GM12874 (cell line): Measurements from ENCODE around the gene TMEM254.

ENCODE experiments used
- TF ChIP-seq, protein P1 (sequence below): IDR thresholded peaks from 2 replicates; pipeline ENCODE4 v1.5.1; 2011; ENCODE audit warnings: low read depth, mild to moderate bottlenecking, control low read depth, low read length, moderate library complexity; ENCODE audit not compliant: insufficient read depth

The TMEM254 gene

DNA sequence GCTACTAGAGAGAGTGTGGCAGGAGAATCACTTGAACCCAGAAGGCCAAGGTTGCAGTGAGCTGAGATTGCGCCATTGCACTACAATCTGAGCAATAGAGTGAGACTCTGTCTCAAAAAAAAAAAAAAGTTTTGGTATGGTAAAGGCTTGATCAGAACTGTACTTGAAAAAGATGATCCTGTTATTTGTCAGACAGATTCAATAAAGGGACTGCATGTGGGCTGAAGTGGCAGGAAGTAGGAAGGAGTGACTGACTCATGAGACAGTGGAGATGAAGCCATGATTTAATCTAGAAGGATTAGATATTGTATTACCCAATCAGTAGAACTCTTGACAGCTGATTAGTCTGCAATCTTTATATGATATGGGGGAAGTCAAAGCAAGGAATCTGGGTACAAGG lies 2.7 kb upstream of the TMEM254 start:
- TF ChIP-seq, protein P1, sequence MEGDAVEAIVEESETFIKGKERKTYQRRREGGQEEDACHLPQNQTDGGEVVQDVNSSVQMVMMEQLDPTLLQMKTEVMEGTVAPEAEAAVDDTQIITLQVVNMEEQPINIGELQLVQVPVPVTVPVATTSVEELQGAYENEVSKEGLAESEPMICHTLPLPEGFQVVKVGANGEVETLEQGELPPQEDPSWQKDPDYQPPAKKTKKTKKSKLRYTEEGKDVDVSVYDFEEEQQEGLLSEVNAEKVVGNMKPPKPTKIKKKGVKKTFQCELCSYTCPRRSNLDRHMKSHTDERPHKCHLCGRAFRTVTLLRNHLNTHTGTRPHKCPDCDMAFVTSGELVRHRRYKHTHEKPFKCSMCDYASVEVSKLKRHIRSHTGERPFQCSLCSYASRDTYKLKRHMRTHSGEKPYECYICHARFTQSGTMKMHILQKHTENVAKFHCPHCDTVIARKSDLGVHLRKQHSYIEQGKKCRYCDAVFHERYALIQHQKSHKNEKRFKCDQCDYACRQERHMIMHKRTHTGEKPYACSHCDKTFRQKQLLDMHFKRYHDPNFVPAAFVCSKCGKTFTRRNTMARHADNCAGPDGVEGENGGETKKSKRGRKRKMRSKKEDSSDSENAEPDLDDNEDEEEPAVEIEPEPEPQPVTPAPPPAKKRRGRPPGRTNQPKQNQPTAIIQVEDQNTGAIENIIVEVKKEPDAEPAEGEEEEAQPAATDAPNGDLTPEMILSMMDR, result no peak

DNA sequence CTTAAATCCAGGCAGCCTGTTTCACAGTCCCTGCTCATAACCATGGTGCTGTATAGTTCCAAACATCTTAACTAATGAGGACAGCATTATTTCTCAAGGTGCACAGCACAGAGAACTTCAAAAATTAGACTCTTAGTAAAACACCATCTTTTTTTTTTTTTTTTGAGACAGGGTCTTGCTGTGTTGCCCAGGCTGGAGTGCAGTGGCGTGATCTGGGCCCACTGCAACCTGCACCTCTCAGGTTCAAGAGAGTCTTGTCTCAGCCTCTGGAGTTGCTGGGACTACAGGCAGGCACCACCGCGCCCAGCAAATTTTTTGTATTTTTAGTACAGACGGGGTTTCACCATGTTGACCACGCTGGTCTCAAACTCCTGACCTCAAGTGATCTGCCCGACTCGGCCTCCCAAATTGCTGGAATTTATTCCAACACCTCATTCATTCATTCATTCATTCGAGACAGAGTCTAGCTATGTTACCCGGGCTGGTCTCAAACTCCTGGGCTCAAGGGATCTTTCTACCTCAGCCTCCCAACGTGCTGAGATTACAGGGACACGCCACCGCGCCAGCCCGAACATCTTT lies 507 bp upstream of the TMEM254 start:
- TF ChIP-seq, protein P1, result no peak

DNA sequence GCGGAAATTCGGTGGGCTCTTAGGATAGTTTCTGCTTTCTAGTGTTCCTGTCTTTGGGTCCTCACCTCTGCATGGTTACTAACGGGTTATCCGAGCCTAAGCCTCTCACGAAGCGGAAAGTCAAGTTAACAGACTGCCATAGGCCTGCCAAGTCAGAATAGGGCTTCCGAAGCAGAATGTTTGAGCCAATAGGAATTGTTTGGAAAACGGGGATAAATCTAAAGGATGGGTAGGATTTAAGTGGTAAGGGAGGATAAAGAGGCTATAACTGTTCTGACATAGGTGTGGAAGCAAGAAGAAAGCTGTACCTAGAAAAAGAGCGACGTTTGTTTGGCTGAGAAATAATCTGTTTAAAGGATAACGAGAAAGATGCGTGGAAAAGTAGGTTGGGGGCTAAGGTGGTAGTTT lies 851 bp downstream of the TMEM254 start:
- TF ChIP-seq, protein P1, result no peak

DNA sequence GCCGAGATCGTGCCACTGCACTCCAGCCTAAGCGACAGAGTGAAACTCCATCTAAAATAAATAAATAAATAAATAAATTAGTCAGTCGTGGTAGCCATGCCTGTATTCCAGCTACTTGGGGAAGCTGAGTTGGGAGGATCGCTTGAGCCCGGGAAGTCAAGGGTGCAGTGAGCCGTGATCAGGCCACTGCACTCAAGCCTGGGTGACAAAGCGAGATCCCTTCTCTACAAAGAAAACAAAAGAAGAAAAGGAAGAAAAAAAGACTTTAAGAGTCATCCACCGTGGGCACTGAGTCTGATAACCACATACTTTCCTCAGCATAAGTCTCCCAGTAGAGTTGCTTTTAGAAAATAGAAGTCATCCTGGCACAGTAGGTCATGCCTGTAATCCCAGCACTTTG lies 2.6 kb downstream of the TMEM254 start:
- TF ChIP-seq, protein P1, result no peak

DNA sequence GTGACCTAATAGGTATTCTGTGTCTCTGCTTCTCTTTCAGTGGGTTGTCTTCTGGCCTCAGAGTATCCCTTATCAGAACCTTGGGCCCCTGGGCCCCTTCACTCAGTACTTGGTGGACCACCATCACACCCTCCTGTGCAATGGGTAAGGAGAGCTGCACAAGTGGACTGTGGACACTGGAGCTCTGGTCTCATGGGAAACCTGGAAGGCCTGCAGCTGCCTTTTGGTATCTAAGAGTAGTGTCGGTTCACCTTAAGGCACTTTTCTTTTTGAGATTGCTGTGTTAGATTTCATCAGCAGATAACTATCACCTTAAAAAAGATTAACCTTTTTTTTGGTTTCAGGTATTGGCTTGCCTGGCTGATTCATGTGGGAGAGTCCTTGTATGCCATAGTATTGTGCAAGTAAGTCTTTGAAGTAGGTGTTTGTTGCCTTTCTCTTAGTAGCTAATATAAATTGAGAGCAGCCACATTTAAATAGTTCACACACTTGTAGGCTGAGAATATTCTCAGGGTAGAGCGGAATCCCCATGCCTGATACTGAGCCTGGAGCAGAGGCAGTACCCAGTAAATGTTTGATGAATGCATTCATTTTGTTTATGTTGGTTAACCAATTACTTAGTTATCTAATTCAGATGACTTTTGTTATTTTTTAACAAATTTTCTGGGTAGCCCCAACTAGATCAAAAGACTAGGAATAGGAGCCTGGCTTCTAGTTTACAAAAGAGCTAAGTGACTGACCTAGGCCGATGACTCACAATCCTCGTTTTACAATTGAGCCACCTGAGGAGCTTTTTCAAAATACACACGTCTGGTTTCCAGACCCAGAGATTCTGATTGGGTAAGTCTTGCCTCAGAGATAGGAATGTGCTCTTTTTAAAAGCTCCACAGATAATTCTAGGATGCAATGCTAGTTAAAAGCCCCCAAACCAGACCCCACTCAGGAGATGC lies 3.6 kb downstream of the TMEM254 start:
- TF ChIP-seq, protein P1, result no peak

DNA sequence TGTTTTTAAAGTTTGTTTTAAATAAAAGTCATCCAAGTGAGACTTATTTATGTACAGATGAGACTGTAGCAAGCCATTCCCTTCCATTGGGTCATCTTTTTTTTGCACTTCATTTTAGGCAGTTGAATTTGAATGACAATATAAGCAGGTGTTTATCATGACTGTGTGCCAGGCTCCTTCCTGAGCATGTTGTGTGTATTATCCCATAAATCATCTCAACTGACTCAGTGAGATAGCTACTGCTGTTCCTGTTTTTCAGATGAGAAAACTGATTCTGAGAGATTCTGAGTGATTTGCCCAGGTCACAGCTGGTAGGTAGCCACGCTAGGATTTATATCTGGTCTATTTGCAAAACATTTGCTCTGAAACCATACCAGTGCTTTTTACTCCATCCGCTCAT lies 11.7 kb downstream of the TMEM254 start:
- TF ChIP-seq, protein P1, result no peak

DNA sequence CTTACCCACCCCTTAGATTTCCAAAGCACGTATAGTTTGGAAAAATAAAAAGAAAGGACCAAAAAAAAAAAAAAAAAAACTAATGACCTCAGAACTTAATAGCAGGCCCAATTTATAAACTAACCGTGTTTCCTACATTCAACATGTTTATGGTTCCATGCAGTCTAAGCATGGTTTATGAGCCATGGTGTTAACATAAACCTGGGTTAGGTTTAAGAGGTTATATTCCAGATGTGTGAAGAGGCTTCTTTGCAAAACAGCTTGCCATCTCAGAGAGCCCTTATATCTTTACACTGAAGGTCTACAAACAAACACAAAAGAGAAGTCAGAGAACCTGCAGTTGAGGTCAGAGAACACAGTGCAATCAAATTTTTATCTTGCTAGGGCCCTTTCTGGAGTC lies 15.8 kb downstream of the TMEM254 start:
- TF ChIP-seq, protein P1, result no peak
